NCI-H2107 treated with DMSO at 0.1 percent for 48 hours (cell line): ENCODE results near the gene ANKS1B.
"Not testable (repeated sequence)": the region's sequence is repeated elsewhere in the genome, so short reads cannot be mapped to it uniquely, and the experiment has no call there.

Source experiments
- DNase-seq: peaks from one replicate; lab custom pipeline; 2025; ENCODE audit not compliant: unreplicated experiment; lab: John Stamatoyannopoulos, UW

ANKS1B gene

DNA sequence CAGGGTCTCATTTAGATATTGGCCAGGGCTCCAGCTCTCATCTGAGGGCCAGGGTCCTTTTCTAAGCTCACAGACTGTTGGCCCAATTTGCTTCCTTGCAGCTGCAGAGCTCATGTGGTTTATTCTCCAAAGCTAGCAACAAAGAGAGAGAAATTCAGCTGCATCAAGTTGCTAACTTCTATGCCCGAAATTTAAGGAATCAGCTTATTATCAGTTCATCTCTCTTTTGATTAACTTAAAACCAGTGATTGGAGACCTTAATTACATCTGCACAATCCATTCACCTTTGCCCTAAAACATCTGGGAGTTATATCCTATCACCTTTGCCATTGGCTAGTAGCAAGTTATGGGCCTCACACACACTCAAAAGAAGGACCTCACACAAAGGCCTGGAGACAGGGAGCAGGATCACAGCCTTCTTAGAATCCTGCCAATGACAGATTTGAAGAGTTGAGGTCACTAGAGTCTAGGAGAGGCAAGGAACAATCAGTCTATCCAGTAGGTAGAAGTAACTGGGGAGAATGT lies 596.0 kb downstream of the ANKS1B start:
- DNase-seq, result no peak

DNA sequence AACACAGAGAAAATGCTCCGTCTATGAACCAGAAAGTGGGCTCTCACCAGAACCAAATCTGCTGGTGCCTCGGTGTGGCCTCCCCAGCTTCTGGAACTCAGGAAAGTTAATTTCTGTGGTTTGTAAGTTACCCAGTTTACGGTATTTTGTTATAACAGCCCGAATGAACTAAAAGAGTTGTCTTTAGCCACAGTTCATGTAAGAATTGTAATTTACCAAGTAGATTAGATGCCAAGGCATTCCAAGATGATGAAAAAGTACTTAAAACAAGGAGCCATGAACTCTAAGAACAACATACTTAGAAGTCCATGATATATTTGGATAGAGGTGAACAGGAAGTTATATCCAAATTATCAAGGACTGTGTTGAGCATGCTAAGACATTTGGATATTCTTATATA lies 597.1 kb downstream of the ANKS1B start:
- no peak for DNase-seq

DNA sequence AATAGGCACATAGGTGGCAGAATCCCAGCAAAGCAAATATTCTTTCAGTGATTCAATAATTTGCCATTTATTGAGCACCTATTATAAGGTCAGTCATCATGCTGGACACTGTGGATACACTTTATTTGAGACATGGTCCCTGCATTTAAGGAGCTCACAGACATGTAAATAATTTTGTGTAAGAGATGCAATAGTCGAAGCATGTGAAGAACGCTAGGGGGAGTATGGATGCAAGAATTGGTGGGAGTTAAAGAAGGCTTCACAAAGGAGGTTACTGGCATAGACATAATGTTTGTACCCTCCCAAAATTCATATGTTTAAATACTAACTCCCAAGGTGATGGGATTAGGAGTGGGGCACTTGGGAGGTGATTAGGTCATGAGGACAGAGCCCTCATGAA lies 597.8 kb downstream of the ANKS1B start:
- peak; percentile 59 for DNase-seq

DNA sequence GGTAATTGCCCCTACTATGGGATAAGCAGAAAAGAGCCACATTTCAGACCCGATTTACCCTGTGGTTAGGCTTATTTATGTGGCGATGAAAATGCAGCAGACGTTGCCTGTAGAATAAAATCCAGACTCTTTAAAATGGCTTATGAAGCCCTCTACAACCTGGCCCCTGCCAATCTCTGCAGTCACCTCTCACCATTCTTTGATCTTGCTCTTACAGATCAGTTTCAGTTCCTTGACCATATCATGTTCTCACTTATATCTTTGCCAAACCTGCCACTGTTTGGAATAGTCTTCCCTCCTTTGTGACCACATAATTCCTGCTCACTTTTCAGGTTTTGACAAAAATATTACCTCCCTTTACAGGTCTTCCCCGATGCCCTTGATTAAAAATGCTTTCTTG lies 601.5 kb downstream of the ANKS1B start:
- DNase-seq, result no peak

DNA sequence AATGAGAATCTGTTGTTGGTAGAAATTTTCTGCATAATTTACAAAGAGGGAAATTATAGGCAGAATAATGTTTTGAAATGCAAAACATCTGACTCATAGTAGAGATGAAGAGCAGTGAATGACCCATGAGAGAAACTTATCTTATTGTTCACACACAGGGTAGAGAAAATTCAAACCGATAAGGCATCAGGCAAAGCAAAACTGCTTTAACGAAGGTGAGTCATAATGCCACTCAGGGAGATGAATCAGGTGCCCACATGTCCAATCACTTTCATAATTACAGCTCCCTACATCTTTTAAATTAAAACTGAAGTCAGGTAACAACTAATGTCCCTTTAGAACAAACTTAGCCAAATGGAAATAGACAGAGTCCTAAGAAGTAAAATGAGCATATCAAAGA lies 602.7 kb downstream of the ANKS1B start:
- no peak for DNase-seq

DNA sequence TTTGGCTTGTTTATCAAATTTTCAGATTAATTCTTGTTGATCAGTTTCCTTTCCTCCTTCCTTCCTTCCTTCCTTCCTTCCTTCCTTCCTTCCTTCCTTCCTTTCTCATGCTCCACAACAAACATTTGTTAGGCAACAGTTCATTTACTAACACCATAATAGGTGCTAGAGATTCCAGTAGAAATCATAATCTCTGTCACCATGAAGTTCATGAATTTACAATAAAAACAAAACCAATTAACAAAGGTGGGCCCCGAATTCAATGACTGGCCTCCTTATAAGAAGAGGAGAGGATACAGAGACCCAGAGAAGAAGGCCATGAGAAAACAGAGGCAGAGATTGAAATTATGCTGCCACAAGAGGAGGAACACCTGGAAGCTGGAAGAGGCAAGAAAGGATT lies 604.0 kb downstream of the ANKS1B start:
- DNase-seq, result no peak

DNA sequence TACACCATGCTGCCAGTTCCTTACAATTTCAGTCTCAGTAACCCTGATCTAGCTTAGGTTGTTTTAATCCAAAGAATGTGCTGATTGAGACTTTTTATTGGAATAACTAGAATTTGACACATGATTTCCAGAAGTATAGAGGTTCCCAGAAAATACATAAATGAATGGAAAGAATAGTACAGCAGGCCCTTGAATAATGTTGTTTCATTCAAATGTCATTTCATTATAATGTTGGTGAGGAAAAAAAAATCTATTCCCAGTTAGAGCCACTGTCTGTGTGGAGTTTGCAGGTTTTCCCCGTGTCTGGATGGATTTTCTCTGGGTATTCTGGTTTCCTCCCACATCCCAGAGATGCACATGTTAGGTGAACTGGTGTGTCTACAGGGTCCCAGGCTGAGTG lies 610.7 kb downstream of the ANKS1B start:
- DNase-seq, result no peak

DNA sequence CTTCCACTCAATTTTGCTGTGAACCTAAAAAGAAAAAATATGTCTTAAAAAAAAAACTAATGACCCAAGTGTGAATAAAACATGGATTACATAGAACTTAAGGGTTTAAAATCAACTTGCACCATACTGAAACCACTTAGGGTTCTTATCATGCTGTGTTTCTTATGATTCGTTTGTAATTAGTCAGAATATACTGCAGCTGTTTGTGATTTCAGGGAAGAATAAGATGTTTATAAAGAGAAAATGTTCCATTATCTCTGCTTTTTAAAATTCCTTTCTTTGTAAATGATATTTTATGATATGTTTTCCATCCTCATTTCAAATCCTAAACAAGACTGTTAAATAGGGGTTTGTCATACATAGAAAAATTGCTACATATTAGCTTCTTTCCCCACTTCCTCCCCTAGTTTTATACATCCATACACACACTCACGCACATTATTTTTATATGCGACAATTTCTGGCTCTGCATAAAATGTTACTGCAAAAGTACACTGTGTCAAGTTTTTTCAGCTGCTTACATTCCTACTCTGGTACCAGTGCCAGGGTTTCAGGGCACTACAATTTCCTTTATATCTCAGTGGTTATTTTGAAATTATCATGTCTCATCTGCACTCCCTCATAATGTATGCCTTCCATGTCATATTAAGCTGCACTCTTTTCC lies 612.3 kb downstream of the ANKS1B start:
- DNase-seq, result no peak

DNA sequence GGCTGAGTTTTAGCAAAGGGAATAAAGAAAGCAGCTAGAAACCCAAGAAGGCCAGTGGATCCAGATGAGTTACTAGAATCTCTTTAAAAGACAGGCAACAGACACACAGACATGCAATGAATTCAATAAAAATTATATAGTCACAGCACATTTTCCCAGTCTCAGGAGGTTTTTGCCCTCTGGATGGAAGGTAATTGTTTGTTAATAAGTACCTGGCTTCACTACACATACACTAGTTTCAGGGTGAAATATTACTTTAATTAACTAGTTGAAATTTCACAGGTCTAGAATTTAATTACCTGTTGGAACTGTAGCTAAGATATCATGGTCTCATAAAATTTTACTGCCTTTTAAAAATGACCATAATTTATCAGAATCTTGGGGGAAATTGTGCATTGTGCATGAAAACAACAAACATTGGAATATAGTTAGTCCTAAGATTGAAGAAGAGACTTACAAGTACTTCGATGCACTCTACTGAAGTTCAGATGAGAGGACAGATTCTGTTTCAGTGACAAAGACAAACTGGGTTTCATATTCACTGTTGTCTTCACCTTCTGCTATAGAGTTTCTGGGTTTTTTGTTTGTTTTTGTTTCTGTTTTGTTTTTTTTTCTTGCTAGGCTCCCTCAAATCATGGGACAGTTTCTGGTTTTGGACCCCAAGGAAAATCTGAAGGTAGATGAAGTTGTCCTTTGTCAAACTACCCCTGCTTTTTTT lies 614.2 kb downstream of the ANKS1B start:
- DNase-seq, result no peak

DNA sequence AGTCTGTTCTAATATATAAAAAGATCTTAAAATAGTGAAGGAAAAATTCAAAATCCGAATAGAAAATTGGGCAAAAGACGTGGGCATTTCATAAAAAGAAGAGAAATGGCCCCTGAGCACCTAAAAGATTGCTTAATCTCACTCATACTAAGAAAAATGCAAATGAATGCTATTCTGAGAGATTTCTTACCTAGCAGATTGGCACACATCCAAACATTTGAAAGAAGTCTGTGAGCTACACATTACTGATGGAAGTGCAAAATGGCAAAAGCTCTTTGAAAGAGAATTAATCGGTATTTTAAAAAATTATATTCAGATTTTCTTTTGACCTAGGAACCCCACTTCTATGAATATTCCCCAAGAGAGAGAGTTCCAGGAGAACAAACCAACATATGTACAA lies 617.6 kb downstream of the ANKS1B start:
- DNase-seq, result no peak

DNA sequence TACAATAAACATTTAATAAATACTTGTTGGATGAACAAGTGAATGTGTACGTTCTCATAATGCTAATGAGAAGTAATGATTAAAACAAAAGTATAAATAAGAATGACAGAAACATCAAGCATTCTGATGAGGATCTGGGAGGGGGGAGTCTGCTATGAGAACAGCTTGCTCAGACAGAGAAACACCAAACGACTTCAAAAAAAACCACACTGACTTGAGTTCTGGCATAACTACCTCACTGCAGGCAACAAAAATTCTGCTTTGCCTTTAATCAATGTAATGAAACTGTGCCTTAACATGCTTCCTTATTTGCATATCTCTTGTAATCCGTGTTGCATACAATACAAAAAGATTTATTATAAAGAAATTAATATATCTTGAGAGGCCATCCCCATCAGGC lies 632.5 kb downstream of the ANKS1B start:
- DNase-seq, result no peak

DNA sequence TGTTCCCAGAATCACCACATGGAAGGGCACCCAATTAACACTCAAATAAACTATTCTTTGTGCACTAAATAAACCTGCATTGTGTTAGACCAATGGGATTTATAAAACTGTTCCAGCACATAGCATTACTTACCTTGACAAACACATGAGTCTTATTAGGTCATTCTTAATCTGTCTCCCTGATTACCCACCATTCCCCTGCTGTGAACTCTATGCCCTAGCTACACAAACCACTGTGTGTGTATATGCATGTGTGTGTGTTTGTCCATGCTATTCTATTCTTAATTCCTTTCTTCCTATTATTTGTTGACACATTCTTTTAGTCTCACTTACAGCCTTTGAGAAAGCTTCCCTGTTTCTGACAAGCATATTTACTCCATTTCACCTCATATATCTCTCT lies 640.8 kb downstream of the ANKS1B start:
- no peak for DNase-seq

DNA sequence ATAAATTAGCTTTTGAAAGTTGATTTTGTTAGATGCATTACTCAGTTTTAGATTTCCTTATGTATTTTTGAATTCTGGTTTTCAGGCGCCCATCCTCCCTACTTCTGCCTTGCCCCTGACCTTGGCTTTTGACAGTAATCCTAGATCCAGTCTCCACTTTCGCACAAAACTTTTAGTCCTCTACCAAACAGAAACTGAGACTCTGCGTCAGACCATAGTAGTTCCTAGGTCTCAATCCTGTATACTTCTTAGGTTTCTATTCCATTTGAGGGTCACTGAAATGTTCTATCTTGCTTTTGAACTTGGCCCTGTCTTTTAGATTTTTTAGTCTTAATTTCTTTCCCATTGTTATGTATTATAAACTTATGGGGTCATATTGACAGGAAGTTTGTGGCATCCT lies 645.1 kb downstream of the ANKS1B start:
- DNase-seq, result no peak

DNA sequence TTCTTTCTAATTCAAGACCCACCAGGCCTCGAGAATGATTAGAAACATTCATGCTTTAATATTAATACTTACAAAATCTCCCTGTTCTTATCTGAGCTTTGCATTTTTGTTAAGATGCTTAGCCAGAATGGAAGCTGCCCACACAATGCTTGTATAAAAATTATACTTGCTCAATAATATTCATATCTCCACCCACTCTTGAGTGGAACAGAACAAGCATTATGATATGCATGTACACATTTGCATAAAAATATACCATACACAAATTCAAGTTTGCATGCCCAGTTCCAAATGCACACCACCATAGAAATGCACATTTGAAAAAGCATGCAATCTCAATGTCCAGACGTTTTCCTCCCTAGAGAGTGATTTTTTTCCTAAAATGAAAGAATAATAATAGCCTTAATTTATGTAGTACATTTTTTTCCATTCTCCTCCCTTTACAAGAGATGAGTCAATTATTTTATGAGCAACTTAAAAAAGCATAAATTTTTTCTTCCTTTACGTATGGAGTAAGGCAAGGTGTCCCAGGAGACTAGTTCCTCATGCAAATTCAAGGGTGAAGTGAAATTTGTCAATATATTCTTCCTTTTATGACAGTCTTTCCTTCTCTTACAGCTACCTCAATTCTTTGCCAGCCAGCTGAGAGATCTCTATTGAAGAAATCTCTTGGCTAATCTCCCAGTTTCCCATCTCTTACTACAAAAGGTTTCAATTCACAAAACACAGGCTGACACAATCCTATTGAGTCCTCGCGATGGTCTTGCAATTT lies 650.3 kb downstream of the ANKS1B start:
- no peak for DNase-seq

DNA sequence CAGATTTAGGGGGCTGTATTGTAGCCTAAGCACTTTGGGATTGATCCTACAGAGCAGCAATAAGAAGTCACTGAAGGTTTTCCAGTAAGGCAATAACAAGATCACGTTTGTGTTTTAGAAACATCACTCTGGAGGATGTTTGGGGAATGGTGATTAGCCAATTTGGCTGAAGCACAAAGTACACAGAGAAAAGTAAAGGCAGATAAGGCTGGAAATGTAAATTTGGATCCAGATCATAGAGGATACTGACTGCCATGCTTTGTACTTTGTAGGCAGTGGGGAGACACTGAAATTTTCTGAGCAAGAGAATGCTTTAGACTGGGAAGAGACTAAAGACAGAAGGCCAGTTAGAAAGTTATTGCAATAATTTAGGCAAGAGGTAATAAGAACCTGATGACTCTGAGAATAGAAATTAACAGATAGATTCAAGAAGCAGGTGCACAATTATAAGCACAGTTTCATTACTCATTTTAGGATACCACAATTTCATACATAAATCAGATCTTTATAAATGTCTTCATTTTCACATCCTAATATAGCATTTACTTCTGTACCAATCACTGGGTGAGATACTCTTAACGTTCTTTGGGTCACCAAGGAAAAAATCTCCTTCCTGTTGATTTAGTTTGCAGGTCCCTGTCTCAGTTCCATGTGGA lies 651.7 kb downstream of the ANKS1B start:
- no peak for DNase-seq

DNA sequence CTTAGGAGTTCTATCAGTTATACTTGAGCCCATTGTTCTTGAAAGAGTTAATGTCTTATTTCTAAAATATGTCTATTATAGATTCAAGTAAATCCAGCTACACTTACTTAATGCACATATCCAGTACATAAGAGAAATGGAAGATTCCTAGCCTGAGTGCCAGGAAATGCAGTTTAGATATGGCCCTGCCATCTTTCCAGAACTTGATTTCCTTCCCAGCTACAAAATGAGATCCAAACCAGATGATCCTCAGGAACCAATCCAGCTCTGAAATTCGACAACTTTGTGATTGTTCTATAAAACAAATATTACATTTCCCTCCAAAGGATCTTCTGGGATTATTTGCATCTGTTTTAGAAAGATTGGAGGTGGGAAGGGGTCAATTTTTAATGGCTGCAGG lies 654.5 kb downstream of the ANKS1B start:
- DNase-seq, result no peak

DNA sequence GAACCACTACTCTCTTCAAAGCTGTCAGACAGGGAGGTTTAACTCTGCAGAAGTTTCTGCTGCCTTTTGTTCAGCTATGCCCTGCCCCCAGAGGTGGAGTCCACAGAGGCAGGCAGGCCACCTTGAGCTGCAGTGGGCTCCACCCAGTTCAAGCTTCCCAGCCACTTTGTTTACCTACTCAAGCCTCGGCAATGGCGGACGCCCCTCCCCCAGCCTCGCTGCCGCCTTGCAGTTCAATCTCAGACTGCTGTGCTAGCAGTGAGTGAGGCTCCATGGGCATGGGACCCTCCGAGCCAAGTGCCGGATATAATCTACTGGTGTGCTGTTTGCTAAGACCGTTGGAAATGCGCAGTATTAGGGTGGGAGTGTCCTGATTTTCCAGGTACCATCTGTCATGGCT lies 663.5 kb downstream of the ANKS1B start:
- DNase-seq, result not testable (repeated sequence)

DNA sequence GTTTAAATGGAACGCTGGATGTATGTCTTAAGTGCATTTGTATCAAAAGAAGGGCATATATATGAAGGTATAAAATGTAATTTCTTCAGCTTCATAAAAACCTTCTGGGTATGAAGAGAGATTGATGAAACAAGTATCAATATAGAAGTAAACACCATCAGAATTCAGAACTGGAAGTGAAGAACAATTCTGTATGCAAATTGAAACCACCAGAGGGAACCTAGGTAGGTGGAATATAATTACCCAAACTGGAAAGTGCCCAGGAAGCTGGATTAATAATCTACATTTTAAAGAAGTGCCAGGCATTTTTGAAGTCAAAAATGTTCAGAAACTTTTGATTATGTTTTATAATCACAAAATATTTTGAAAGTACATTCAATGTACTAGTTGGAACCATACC lies 673.4 kb downstream of the ANKS1B start:
- no peak for DNase-seq

DNA sequence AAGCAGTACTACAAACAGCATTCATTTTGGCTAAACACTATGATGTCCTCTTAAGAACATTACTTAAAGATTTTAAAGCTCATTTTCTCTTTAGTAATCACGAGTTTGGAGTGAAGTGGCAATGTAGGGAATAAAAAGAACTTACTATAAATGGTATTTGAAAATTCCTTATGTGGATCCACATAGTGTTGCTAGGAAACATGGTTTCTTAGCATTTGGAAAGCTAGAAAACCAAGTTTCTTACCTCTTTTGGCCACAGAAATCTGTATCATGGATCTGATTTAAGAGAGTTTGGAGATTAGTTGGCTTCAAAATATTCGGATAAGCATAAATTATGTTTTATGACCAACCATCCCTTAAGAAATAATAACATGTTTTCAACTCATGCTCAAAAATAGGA lies 674.9 kb downstream of the ANKS1B start:
- DNase-seq, result no peak

DNA sequence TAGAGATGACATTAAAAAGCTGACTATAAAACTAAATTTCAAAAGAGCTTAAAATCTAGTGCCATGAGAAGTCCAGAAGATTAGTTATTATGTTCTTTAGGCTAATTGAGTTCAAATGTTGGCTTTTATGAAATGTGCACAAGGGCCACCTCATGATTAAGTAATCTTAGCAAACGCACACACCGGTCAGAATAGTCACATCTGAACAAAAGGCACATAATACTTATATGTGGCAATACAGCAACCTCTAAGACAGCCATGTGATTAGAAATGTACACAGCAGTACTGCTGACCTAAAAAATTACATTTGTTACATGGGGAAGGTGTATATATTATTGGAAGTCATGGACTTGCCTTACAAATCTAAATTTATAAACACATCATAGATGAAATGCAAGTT lies 681.9 kb downstream of the ANKS1B start:
- DNase-seq, result no peak

DNA sequence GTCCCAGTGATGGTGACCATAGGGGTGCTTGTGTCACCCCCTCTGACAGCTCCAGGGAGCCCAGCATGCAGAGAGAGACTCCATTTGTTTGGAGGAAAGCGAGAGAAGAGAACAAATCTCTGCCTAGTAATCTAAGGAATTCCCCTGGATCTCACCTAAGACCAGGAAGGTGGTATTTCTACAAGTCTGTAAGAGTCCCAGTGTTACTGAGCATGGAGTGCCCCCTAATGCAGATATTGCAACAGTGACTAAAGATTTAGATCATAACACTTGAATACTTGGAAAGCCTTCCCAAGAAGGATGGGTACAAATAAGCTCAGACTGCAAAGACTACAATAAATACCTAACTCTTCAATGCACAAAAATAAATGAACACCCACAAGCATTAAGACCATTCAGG lies 697.6 kb downstream of the ANKS1B start:
- no peak for DNase-seq

DNA sequence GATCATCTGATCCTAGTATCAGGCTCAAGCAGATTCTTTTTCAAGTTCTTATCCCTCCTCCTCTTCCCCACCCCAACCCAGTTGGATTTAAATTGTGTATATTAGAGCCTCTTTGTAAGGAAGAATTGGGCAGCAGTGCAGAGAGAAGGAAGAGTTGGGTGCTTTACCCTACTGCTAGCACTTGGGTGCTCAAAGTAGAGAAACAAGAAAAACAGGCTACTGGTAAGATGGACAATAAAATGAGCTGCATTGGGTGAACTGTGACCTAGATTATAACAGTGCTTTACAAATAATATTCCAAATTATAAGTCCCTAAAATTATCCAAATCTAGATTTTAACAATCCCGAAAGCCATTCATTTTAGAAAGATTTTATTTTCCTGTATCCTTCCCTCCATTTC lies 700.6 kb downstream of the ANKS1B start:
- DNase-seq, result no peak
